Measurements from ENCODE around the gene BCL2L2. TPM values are rescaled to one million over a fixed set of nuclear protein-coding genes. Genes with fewer than 3 reads are reported as not detected.

BCL2L2 gene
- total and polyA plus RNA-seq, 9 of the 15 experiments (the other 6 are each of a cell fraction or from before 2014, with no cell fraction given) = 2.6 to 32.5 (median 14.7) TPM

DNA sequence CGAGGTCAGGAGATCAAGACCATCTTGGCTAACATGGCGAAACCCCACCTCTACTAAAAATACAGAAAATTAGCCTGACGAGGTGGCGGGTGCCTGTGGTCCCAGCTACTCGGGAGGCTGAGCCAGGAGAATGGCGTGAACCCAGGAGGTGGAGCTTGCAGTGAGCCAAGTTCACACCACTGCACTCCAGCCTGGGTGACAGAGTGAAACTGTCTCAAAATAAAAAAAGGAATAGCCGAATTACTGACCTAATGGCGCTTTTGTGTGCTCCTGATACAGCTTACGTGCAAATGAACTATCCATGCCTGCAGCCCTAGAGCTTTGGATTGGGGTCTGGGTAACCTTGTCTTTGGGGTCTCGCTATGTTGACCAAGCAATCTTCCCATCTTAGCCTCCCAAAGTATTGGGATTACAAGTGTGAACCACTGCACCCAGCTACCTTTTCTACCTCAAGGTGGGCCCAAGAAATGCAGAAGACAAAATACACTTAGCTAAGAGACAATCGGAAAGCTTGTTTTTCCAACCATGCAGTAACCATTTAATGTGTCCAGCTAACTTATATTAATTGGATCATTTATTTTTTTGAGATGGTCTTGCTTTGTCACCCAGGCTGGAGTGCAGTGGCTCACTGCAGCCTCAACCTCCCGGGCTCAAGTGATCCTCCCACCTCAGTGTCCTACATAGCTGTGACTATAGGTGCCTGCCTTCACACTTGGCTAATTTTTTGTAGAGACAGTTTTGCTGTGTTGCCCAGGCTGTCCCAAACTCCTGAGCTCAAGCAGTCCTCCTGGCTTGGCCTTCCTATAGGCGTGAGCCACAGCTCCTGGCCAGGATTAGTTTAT, 20.1 kb downstream of the BCL2L2 start (continued):
- TF ChIP-seq PHB (CRISPR knock-in tag; IDR thresholded peaks at IDR 0.05) (0 out of 2 replicates have a peak, but pooled peaks have one; percentile 19), POLR2A (conservative IDR thresholded peaks at IDR 0.05) (peak; percentile 68), ELF2 (CRISPR knock-in tag; IDR thresholded peaks at IDR 0.05) (peak; percentile 64; the same call in 1 of the 2 replicates), POLR2AphosphoS5 (IDR thresholded peaks at IDR 0.05; ENCODE audit: control insufficient read depth, insufficient read depth, low read depth, low read length) (peak; percentile 68; the same call in 1 of the 2 replicates), POLR2G (IDR thresholded peaks at IDR 0.05; ENCODE audit: low read depth, low read length) (peak; percentile 32), POLR2AphosphoS2 (IDR thresholded peaks at IDR 0.05; ENCODE audit: low read length) (peak; percentile 83), ZNF79 (CRISPR knock-in tag; IDR thresholded peaks at IDR 0.05; ENCODE audit: low read depth) (no peak), MYNN (IDR thresholded peaks at IDR 0.05) (peak; percentile 33; the same call in 1 of the 2 replicates), MYNN (CRISPR knock-in tag; IDR thresholded peaks at IDR 0.05) (no peak), EWSR1 (IDR thresholded peaks at IDR 0.05; ENCODE audit: borderline replicate concordance, low read depth, partially characterized antibody) (peak; percentile 21), POLR2B (IDR thresholded peaks at IDR 0.05; ENCODE audit: low read depth, partially characterized antibody) (peak; percentile 65), PCBP1 (IDR thresholded peaks at IDR 0.05; ENCODE audit: low read depth, low read length, poor library complexity, severe bottlenecking) (no peak), ZNF551 (CRISPR knock-in tag; IDR thresholded peaks at IDR 0.05) (no peak), ZNF253 (CRISPR knock-in tag; conservative IDR thresholded peaks at IDR 0.05) (0 out of 2 replicates have a peak, but pooled peaks have one; percentile 35), ATF3 (IDR thresholded peaks at IDR 0.05) (no peak), ATF3 (CRISPR knock-in tag; conservative IDR thresholded peaks at IDR 0.05) (no peak), ZNF41 (CRISPR knock-in tag; conservative IDR thresholded peaks at IDR 0.05) (0 out of 2 replicates have a peak, but pooled peaks have one; percentile 3)
- TF ChIP-seq, protein P1, sequence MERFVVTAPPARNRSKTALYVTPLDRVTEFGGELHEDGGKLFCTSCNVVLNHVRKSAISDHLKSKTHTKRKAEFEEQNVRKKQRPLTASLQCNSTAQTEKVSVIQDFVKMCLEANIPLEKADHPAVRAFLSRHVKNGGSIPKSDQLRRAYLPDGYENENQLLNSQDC (CRISPR knock-in tag; IDR thresholded peaks at IDR 0.05) = no peak
- TF ChIP-seq, protein P2, sequence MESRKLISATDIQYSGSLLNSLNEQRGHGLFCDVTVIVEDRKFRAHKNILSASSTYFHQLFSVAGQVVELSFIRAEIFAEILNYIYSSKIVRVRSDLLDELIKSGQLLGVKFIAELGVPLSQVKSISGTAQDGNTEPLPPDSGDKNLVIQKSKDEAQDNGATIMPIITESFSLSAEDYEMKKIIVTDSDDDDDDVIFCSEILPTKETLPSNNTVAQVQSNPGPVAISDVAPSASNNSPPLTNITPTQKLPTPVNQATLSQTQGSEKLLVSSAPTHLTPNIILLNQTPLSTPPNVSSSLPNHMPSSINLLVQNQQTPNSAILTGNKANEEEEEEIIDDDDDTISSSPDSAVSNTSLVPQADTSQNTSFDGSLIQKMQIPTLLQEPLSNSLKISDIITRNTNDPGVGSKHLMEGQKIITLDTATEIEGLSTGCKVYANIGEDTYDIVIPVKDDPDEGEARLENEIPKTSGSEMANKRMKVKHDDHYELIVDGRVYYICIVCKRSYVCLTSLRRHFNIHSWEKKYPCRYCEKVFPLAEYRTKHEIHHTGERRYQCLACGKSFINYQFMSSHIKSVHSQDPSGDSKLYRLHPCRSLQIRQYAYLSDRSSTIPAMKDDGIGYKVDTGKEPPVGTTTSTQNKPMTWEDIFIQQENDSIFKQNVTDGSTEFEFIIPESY (CRISPR knock-in tag; IDR thresholded peaks at IDR 0.05) = 0 out of 2 replicates have a peak, but pooled peaks have one; percentile 30
- TF ChIP-seq, protein P3, sequence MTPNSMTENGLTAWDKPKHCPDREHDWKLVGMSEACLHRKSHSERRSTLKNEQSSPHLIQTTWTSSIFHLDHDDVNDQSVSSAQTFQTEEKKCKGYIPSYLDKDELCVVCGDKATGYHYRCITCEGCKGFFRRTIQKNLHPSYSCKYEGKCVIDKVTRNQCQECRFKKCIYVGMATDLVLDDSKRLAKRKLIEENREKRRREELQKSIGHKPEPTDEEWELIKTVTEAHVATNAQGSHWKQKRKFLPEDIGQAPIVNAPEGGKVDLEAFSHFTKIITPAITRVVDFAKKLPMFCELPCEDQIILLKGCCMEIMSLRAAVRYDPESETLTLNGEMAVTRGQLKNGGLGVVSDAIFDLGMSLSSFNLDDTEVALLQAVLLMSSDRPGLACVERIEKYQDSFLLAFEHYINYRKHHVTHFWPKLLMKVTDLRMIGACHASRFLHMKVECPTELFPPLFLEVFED (CRISPR knock-in tag; conservative IDR thresholded peaks at IDR 0.05) = peak; percentile 76; the same call in 1 of the 2 replicates
- TF ChIP-seq, protein P4, sequence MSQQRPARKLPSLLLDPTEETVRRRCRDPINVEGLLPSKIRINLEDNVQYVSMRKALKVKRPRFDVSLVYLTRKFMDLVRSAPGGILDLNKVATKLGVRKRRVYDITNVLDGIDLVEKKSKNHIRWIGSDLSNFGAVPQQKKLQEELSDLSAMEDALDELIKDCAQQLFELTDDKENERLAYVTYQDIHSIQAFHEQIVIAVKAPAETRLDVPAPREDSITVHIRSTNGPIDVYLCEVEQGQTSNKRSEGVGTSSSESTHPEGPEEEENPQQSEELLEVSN (IDR thresholded peaks at IDR 0.05; ENCODE audit: borderline replicate concordance in 1 of 2, extremely low read depth in 1 of 2, insufficient read depth in 1 of 2, insufficient read length in 1 of 2, low read depth in 1 of 2, low read length in 1 of 2, poor library complexity in 1 of 2, severe bottlenecking in 1 of 2) = no peak

Data from K562 (cell line).